Measurements from ENCODE around the gene CFHR1.
"Not testable (repeated sequence)": the region's sequence is repeated elsewhere in the genome, so short reads cannot be mapped to it uniquely, and the experiment has no call there.

CFHR1 gene

DNA sequence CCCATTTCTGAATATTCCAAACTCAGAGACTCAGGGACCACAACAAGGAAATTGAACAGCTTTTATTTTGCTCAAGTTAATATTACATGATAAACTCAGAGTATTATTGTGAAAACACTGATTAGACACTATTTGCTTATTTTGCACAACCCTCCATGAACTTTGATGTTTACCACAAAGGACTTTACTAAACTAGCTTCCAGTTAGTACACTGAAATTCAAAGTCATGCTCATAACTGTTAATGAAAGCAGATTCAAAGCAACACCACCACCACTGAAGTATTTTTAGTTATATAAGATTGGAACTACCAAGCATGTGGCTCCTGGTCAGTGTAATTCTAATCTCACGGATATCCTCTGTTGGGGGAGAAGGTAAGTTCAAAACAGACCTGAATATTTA lies at the start of gene CFHR1:
TSS of gene CFHR1 (plus strand) at position 201 of the 400 bp plus-strand sequence. CDS start at position 315, 114 bp downstream.
- TF ChIP-seq GATA3, GATA2 (IDR thresholded peaks at IDR 0.05; ENCODE audit: low read depth, low read length): not testable (repeated sequence)

DNA sequence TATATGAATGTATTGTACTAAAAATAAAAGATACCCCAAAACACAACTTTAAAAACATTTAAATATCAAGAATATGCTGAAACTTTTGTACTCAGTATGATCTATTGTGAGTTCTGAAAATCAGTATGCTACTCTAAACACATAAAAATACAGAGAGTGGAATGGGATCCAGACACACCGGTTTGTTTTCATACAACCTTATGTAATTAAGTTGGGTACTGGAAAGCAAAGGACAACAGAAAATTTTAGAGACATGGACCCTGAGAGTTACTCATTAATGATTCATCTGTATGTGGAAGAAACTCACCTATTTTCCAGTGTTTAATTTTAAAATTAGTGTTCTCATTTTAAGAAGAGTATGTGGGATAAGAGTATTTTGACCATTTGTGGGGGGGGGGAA lies 45.8 kb upstream of the CFHR1 start:
- no peak for TF ChIP-seq GATA3 (IDR thresholded peaks at IDR 0.05; ENCODE audit: low read depth, low read length)
- TF ChIP-seq GATA2 (IDR thresholded peaks at IDR 0.05; ENCODE audit: low read depth, low read length): no peak

DNA sequence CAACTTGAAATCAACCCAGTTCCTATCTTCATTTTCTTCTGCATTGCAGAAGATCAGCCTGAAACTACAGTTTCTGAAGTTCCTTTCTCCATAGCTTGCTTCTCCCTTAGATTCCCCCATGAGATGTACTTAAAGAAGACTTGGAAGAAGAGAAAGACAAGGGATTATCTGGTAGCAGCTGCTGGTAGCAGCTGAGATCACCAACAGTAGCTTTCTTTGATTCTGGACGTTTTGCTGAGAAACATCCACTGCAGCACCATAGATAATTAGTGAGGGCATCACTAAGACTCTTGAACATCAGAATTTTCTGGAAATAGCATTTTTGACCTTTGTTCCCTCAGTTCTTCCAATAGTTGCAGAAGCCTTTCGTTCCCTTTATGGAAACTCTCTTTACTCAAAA lies 45.4 kb upstream of the CFHR1 start:
- TF ChIP-seq GATA2 (IDR thresholded peaks at IDR 0.05; ENCODE audit: low read depth, low read length) (no peak), GATA3 (IDR thresholded peaks at IDR 0.05; ENCODE audit: low read depth, low read length) (no peak)

DNA sequence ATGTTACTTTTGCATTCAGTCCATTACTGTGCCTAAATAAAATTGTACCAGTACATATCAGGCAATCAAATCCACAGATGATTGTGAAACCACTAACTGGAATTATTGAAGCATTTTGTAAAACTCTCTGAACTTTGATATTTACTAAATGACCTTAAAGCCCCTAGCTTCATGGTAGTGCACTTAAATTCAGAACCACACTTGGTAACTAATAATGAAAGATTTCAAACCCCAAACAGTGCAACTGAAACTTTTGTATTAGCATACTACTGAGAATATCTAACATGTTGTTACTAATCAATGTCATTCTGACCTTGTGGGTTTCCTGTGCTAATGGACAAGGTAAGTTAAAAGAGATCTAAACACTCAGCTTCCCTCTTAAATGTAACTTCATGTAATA lies 44.9 kb upstream of the CFHR1 start, which contains the start of gene CFHR3:
TSS of gene CFHR3 (plus strand) at position 238 of the 400 bp plus-strand sequence. CDS start at position 285, 47 bp downstream.
- TF ChIP-seq GATA3 (IDR thresholded peaks at IDR 0.05; ENCODE audit: low read depth, low read length): no peak
- TF ChIP-seq GATA2 (IDR thresholded peaks at IDR 0.05; ENCODE audit: low read depth, low read length): no peak

DNA sequence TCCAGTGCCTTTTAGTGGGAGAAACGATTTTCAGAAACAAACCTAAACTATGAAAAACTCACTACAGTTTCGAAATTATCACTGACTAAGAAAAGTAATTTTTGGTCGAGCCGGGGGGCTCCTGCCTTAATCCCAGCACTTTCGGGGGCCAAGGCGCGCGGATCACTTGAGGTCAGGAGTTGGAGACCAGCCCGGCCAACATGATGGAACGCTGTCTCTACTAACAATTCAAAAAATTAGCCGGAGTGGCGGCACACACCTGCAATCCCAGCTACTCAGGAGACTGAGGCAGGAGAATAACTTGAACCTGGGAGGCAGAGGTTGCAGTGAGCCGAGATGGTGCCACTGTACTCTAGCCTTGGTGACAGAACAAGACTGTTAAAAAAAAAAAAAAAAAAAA lies 41.9 kb upstream of the CFHR1 start:
- TF ChIP-seq GATA2 (IDR thresholded peaks at IDR 0.05; ENCODE audit: low read depth, low read length): no peak
- TF ChIP-seq GATA3 (IDR thresholded peaks at IDR 0.05; ENCODE audit: low read depth, low read length): no peak

DNA sequence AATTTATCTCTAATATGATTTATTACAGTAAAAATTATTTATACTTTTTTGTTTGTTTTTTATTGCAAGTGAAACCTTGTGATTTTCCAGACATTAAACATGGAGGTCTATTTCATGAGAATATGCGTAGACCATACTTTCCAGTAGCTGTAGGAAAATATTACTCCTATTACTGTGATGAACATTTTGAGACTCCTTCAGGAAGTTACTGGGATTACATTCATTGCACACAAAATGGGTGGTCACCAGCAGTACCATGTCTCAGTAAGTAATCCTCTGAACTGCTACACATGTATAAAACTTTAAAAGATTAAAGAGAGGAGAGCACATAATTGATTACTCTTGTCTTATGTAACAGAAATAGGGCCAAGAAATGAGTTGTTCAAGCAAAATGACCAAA lies 40.4 kb upstream of the CFHR1 start:
- TF ChIP-seq GATA3 (IDR thresholded peaks at IDR 0.05; ENCODE audit: low read depth, low read length) (no peak), GATA2 (IDR thresholded peaks at IDR 0.05; ENCODE audit: low read depth, low read length) (no peak)

DNA sequence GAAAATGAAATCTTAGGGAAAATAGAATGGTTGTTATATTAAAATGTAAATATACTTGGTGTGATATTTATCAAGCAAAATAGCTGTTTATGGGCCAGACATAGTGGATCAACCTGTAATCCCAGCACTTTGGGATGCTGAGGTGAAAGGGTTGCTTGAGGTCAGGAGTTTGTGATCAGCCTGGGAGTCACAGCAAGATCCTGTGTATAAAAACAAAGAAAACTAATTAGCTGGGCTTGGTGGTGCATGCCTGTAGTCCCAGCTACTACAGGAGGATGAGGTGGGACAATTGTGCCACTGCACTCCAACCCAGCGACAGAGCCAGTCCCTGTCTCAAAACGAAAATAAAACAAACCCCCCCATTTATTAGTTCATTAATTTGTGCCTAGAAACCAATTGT lies 21.6 kb upstream of the CFHR1 start:
- TF ChIP-seq GATA3 (IDR thresholded peaks at IDR 0.05; ENCODE audit: low read depth, low read length) (no peak), GATA2 (IDR thresholded peaks at IDR 0.05; ENCODE audit: low read depth, low read length) (no peak)

DNA sequence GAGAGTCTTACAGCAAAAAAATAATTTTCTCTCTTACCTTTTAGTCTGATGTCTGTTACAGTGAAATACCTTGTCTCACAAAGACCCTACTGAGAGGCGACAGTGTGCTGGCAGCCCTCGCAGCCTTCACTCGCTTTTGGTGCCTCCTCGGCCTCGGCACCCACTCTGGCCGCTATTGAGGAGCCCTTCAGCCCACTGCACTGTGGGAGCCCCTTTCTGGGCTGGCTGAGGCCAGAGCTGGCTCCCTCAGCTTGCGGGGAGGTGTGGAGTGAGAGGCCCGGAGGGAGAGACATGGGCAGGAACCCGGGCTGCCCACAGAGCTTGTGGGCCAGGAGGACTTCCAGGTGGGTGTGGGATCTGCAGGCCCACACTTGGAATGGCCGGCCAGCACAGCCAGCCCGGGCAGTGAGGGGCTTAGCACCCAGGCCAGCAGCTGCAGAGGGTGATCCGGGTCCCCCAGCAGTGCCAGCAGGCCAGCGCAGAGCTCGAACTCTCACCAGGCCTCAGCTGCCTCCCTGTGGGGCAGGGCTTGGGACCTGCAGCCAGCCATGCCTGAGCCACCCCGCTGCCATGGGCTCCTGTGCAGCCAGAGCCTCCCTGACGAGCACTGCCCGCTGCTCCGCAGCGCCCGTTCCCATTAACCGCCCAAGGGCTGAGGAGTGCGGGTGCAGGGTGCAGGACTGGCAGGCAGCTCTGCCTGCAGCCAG lies 10.8 kb upstream of the CFHR1 start:
- no peak for TF ChIP-seq GATA2 (IDR thresholded peaks at IDR 0.05; ENCODE audit: low read depth, low read length)
- no peak for TF ChIP-seq GATA3 (IDR thresholded peaks at IDR 0.05; ENCODE audit: low read depth, low read length)

DNA sequence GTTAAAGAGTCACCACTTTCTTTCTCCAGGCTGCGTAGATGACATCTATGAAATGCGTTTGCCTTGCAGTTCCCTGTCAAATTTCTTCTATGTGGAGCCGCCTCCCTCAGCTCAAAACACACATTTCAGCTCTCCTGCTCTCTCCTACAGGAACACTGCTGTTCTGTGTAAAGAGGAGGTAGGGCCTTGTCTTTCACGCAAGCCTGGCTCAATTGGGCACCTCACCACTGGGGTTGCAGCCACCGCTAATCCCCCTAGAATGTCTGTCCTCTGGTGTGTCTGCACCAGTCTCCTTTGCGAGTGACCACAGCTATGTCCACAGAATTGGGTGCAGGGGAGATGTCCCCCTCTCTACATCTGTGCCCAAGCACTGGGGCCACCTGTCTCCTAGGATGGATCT lies 36.5 kb downstream of the CFHR1 start:
- TF ChIP-seq GATA3 (IDR thresholded peaks at IDR 0.05; ENCODE audit: low read depth, low read length) (no peak), GATA2 (IDR thresholded peaks at IDR 0.05; ENCODE audit: low read depth, low read length) (no peak)

DNA sequence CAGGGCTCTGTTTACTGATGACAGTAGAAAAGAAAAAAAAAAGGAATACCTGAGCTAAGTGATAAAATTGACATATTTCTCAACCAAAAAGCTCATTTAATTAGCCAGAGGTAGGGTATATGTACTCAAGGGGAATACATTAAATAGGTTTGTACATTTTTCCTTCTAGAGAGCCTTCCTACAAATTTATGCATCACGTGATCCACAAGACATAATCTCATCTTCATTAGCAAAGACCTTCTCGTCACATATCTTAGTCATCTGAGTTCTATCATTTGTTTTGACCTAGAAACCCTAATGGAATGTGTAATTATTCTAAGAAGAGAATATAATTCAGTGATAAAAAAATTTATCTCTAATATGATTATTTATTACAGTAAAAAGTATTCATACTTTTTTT lies 37.7 kb downstream of the CFHR1 start:
- TF ChIP-seq GATA3 (IDR thresholded peaks at IDR 0.05; ENCODE audit: low read depth, low read length) (no peak), GATA2 (IDR thresholded peaks at IDR 0.05; ENCODE audit: low read depth, low read length) (no peak)

DNA sequence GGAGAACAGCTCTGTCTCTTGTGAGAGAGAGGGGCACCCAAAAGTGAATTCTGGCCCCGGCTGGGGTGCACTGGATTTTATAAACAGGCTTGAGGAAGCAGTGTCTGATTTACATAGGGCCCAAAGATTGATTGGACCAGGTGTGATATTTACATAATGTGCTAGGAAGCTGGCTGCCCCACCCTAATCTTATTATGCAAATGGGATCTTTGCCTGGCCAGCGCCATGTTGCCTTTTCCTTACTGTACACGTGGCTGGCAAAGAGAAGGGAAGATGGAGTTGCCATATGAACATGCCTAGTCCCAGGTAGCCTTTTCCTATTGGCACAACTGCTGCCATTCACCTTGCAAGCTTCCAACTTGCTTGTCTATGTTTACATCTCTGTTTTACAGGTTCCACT lies 39.3 kb downstream of the CFHR1 start:
- no peak for TF ChIP-seq GATA2 (IDR thresholded peaks at IDR 0.05; ENCODE audit: low read depth, low read length)
- TF ChIP-seq GATA3 (IDR thresholded peaks at IDR 0.05; ENCODE audit: low read depth, low read length): no peak

DNA sequence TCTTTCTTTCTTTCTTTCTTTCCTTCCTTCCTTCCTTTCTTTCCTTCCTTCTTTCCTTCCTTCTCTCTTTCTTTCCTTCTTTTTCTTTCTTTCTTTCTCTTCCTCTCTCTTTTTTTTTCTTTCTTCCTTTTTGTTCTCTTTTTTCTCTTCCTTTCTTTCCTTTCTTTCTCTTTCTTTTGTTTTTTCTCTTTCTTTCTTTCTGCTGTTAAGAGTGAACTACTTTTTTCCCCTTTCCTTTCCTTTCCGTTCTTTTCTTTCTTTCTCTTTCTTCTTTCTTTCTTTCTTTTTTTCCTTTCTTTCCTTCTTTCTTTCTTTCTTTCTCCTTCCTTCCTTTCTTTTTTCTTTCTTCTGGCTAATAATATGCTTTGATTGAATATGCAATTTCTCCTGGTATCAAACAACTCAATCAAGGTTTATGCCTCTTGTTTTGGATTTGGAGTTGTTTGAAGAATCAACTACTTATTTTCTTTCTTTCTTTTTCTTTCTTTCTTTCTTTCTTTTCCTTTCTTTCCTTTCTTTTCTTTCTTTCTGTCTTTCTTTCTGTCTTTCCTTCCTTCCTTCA lies 40.9 kb downstream of the CFHR1 start:
- TF ChIP-seq GATA2 (IDR thresholded peaks at IDR 0.05; ENCODE audit: low read depth, low read length) (no peak), GATA3 (IDR thresholded peaks at IDR 0.05; ENCODE audit: low read depth, low read length) (no peak)

DNA sequence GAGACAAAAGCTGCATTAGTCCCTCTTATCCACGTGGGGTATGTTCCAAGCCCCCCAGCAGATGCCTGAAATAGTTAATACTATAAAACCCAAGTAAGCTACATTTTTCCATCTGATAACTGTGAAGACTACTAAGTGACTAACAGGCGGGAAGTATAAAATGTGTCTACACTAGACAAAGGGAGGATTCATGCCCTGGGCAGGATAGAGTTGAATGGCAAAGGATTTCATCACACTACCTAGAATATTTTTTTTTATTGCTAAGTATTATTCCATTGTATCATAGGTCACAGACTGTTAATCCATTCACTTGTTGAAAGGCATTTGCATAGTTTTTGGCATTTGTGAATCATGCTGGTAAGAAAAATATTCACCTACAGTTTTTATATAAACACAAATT lies 41.9 kb downstream of the CFHR1 start:
- no peak for TF ChIP-seq GATA3 (IDR thresholded peaks at IDR 0.05; ENCODE audit: low read depth, low read length)
- no peak for TF ChIP-seq GATA2 (IDR thresholded peaks at IDR 0.05; ENCODE audit: low read depth, low read length)

DNA sequence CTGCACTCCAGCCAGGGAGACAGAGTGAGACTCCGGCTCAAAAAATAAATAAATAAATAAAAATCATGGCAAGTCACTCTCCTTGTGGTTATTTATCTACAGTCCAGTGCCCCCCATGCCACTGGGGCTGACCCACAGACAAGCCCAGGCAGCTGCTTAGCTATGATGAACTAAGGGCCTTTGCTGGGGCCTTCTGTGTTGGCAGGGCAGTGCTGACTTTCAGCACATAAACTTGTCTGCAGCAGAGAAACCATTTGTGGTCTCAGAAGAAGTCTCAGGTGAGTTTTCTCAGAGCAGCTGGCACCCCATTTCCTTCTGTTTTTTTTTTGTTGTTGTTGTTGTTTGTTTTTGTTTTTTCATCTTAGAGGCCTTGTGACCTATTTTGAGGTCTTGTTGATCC lies 47.4 kb downstream of the CFHR1 start:
- TF ChIP-seq GATA3 (IDR thresholded peaks at IDR 0.05; ENCODE audit: low read depth, low read length): no peak
- no peak for TF ChIP-seq GATA2 (IDR thresholded peaks at IDR 0.05; ENCODE audit: low read depth, low read length)

DNA sequence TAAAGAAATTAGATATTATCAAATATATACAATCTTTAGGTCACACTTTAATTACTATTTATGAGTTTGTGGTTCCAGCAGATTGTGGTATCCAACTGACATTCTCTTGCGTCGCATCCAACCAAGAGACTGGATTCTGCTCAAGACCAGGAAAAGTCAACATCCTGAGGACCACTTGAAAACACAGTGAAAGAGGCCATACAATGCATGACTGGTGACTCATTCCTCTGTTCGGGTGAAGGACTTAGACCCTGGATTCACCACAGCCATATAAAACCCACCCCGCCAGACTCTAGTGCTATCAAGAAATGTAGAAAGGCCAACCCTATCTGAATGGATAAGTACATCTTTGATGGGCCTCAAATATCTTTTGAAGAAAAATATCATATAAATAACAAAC lies 53.9 kb downstream of the CFHR1 start:
- TF ChIP-seq GATA3 (IDR thresholded peaks at IDR 0.05; ENCODE audit: low read depth, low read length): no peak
- TF ChIP-seq GATA2 (IDR thresholded peaks at IDR 0.05; ENCODE audit: low read depth, low read length): no peak
